Spleen (tissue), 11 donors: Measurements from ENCODE around the gene NEO1. TPM values are rescaled to one million over a fixed set of nuclear protein-coding genes. Genes with fewer than 3 reads are reported as not detected.
"Not testable (repeated sequence)": the region's sequence is repeated elsewhere in the genome, so short reads cannot be mapped to it uniquely, and the experiment has no call there.

Experiments used
- DNase-seq: peaks from one replicate; pipeline ENCODE4 v3.0.0-alpha.2; 2020
- H3K27ac ChIP-seq, 8 donors: fragments of 200-600 bp; sonication (generic) in 7 of 8; 1 replicate in 4 of 8; 2 replicates in 4 of 8; pipeline versions ENCODE4 v1.5.0 to v1.8.0; 2016 to 2021; ENCODE audit warnings: inconsistent platforms in 4 of 8, mild to moderate bottlenecking in 4 of 8, moderate library complexity in 1 of 8
- H3K27me3 ChIP-seq, 7 donors: fragments of 200-600 bp; sonication (generic) in 6 of 7; replicated peaks in 1 of 7; 1 replicate in 4 of 7; 2 replicates in 3 of 7; pipeline versions ENCODE4 v1.5.0 to v1.8.0; 2016 to 2021; ENCODE audit warnings: inconsistent platforms in 3 of 7, mild to moderate bottlenecking in 1 of 7
- H3K36me3 ChIP-seq, 6 donors: fragments of 200-600 bp; sonication (generic) in 5 of 6; 1 replicate in 4 of 6; 2 replicates in 2 of 6; pipeline versions ENCODE4 v1.5.0 to v1.8.0; 2016 to 2021; ENCODE audit warnings: inconsistent platforms in 2 of 6
- H3K4me1 ChIP-seq, 6 donors: fragments of 200-600 bp; sonication (generic) in 5 of 6; 1 replicate in 3 of 6; 2 replicates in 3 of 6; pipeline versions ENCODE4 v1.5.0 to v1.8.0; 2016 to 2021; ENCODE audit warnings: inconsistent platforms in 3 of 6
- H3K4me3 ChIP-seq, 8 donors: fragments of 200-600 bp; sonication (generic) in 7 of 8; 1 replicate in 4 of 8; 2 replicates in 4 of 8; pipeline versions ENCODE4 v1.5.0 to v1.8.0; 2016 to 2021; ENCODE audit warnings: inconsistent platforms in 4 of 8, mild to moderate bottlenecking in 4 of 8, moderate library complexity in 2 of 8
- H3K9me3 ChIP-seq, 8 donors: fragments of 200-600 bp; sonication (generic) in 7 of 8; 1 replicate in 4 of 8; 2 replicates in 4 of 8; pipeline versions ENCODE4 v1.5.0 to v1.8.0; 2016 to 2021; ENCODE audit warnings: inconsistent platforms in 4 of 8
- POLR2A ChIP-seq, 3 donors: fragments of 450-650 bp; IDR thresholded peaks; one replicate each; pipeline ENCODE4 v1.5.1; 2017; ENCODE audit warnings: antibody characterized with exemption in 3 of 3, mild to moderate bottlenecking in 1 of 3
- POLR2AphosphoS5 ChIP-seq, 3 donors: sonication (generic); formaldehyde crosslinking; IDR thresholded peaks; one replicate each; pipeline ENCODE4 v1.5.1; 2017; ENCODE audit warnings: antibody characterized with exemption in 3 of 3
- WGBS, 5 donors: extraction: QIAGEN DNeasy Blood & Tissue Kit in 3 of 5; methylation state at CpG; one replicate each; pipeline versions ENCODE4 v1.1.5 to v1.1.7; 2013 to 2018; 5-methylcytosine and 5-hydroxymethylcytosine counted together
- intact Hi-C: fragments of 100-400 bp; cut with DNase I; formaldehyde crosslinking; loops from one replicate; pipeline ENCODE4 v1.15.0; 2023; ENCODE audit warnings: low total_unique reads
- polyA plus RNA-seq, 3 donors: library from polyadenylated mRNA; stranded (reverse); fragments of 200-250 nt; gene quantifications; one replicate each; pipeline ENCODE4 v1.2.1, GENCODE V29; 2013
- total RNA-seq, 7 donors: library from RNA; depleted of rRNA in 3 of 7; stranded (reverse); fragments of >200 nt in 3 of 7; fragmentation: NEBNext Ultra II Directional in 4 of 7; extraction: Animal tissue kit (Norgen Biotek cat#: 25700) in 4 of 7; gene quantifications; one replicate each; pipeline versions ENCODE4 v1.1.0 to v1.2.1, GENCODE V29; 2016 to 2021
- TF ChIP-seq, protein P1 (sequence below), 11 experiments: fragments of 200-600 bp in 7 of 11; fragments of 450-650 bp in 4 of 11; sonication (generic) in 4 of 11; IDR thresholded peaks in 8 of 11; conservative IDR thresholded peaks in 3 of 11; 1 replicate in 7 of 11; 2 replicates in 4 of 11; pipeline versions ENCODE4 v1.4.0 to v1.8.0; 2016 to 2021; ENCODE audit warnings: antibody characterized with exemption in 11 of 11, inconsistent platforms in 4 of 11, mild to moderate bottlenecking in 1 of 11
- donor health status: healthy with polysubstance abuse.
- donor health status: DM: no; HTN: no; CAD: no; lungs with moderate emphysema.
- donor health status: DM: no; HTN: no; CAD: no.
- donor health status: Bipolar disorder and iron deficiency.
- donor health status: healthy.
- donor health status: DM: no; HTN: no; CAD: no.
- donor health status: DM: yes; HTN: yes; CAD: no.

Gene NEO1
- total and polyA plus RNA-seq, 10 donors, result 1.4 to 14.3 (median 10.5) TPM

DNA sequence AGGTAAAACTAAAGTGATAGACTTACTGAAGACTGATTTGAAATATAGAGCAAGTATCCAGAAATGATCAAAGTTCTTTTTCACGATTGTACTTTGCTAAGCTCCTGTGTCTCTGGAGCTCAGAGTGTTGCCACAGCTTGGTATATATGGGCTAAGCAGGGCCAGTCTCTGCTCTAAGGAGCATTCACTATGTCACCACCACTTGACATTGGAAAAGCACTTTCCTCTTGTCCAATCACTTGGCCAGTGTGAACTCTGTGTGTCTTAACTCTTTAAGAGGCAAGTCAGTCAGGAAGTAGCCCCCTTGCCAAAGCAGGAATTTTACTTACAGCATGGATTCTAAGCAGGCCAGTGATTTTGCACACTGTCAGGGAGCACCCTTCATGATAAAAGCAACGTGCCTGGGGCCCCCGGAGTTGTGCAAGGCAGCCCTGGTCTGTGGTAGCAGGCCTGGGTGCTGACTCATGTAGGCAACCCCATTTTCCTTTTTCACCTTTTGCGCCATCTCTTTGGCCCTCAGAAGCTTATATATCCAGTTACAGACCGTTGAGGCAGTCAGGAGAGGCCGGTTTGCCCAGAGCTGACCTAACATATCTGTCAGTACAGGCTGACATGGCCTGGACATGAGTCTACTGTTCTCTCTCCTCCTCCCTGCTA, 243.5 kb downstream of the NEO1 start:
- TF ChIP-seq POLR2A (IDR thresholded peaks at IDR 0.05) (no peak), POLR2AphosphoS5 (IDR thresholded peaks at IDR 0.05) (peak in 1 of 3 donors; percentile 19)
- Histone ChIP-seq H3K36me3 (peaks cover 0 to 34% (median 0%) of the 10 kb centered on the region in 6 donors), H3K27me3 (no peaks in the 10 kb centered on the region), H3K9me3 (no peaks in the 10 kb centered on the region), H3K4me1 (peaks cover 0 to 16% (median 0%) of the 10 kb centered on the region in 6 donors), H3K4me3 (peak overlapping the region in 1 of 8 donors; percentile 23), H3K27ac (peak overlapping the region in 7 of 8 donors; percentile 31 to 87 (median 69))
- intact Hi-C loops, result no loop called here
- DNase-seq, result no peak
- 41 to 69% (median 51%) methylated on average over 6 of the region's 6 CpGs for WGBS, 5 donors

DNA sequence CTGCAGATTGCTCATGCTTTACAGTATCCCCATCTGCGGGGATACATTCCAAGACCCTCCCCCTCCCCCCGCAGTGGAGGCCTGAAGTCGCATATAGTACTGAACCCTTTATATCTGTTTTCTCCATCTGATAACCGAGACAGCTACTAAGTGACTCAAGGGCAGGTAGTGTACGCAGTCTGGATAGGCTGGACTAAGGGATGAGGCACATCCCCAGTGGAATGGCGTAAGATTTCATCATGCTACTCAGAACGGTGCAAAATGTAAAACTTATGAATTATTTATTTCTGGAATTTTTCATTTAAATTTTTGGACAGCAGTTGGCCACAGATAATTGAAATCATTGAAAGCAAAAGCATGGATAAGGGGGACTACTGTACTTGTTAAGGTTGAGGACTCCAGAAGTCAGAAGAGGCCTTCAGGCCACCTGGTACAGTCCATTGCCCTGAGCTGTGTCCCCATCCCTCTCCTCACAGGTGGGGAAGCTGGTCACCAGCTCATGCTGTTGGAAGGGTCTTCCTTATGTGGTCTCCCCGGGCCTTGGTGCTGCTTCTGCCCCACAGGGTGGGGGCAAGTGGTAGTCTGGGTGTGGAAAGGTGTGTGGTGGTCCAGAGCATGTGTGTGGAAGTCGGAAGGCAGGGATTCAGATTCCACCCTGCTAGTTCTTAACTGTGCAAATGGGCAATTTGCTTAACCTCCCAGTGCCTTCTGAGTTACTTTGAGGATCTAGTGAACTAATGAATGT, 244.5 kb downstream of the NEO1 start:
- peaks cover 0 to 41% (median 0%) of the 10 kb centered on the region in 6 donors for H3K36me3 ChIP-seq
- no peaks in the 10 kb centered on the region for H3K27me3 ChIP-seq
- H3K4me1 ChIP-seq, result peaks cover 0 to 16% (median 0%) of the 10 kb centered on the region in 6 donors
- no peaks in the 10 kb centered on the region for H3K9me3 ChIP-seq
- no peak for DNase-seq
- no peak for TF ChIP-seq POLR2A (IDR thresholded peaks at IDR 0.05)
- TF ChIP-seq, protein P1, sequence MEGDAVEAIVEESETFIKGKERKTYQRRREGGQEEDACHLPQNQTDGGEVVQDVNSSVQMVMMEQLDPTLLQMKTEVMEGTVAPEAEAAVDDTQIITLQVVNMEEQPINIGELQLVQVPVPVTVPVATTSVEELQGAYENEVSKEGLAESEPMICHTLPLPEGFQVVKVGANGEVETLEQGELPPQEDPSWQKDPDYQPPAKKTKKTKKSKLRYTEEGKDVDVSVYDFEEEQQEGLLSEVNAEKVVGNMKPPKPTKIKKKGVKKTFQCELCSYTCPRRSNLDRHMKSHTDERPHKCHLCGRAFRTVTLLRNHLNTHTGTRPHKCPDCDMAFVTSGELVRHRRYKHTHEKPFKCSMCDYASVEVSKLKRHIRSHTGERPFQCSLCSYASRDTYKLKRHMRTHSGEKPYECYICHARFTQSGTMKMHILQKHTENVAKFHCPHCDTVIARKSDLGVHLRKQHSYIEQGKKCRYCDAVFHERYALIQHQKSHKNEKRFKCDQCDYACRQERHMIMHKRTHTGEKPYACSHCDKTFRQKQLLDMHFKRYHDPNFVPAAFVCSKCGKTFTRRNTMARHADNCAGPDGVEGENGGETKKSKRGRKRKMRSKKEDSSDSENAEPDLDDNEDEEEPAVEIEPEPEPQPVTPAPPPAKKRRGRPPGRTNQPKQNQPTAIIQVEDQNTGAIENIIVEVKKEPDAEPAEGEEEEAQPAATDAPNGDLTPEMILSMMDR (IDR thresholded peaks at IDR 0.05 in 8 of 11, conservative IDR thresholded peaks at IDR 0.05 in 3 of 11), result no peak
- TF ChIP-seq POLR2AphosphoS5 (IDR thresholded peaks at IDR 0.05), result no peak
- intact Hi-C loops, result no loop called here
- WGBS, 5 donors, result 75 to 89% (median 80%) methylated on average over 8 to 9 of the region's 9 CpGs
- no peak overlapping the region for H3K4me3 ChIP-seq
- H3K27ac ChIP-seq, result peak overlapping the region in 6 of 8 donors; percentile 54 to 87 (median 72)

DNA sequence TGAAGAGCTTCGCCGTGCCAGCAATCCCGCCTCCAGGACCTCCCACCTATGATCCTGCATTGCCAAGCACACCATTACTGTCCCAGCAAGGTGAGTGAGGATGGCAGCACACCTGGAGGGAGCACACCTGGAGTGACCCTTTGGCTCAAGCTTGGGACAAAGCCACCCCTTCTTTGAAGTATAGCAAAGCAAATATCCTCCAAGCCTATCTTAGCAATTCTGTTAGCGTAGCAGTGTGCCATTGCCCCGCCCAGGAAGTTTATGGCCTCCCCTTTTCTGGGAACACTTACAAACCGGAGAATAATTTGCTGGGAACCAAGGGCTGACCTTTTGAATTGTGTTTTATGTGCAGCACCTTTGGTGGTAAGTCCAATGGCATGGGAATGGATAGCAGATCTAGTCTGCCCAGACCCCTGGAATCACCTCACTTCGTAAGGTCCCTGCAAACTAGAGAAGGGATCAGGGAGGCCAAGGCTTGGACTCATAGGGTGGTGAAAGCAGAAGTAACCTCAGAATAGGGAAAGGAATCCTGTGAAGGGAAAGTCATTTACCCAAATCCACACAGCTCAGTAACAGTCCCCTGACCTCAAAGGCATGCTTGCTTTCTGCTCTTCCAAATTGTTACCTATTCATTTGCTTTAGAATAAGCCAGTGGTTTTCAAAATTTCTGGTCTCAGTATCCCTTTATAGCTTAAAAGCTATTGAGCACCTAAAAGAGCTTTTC, 246.4 kb downstream of the NEO1 start:
- no peaks in the 10 kb centered on the region for H3K27me3 ChIP-seq
- no peak overlapping the region for H3K4me3 ChIP-seq
- H3K4me1 ChIP-seq, result peaks cover 0 to 28% (median 2%) of the 10 kb centered on the region in 6 donors
- peaks cover 0 to 48% (median 0%) of the 10 kb centered on the region in 6 donors for H3K36me3 ChIP-seq
- DNase-seq, result no peak
- H3K9me3 ChIP-seq, result no peaks in the 10 kb centered on the region
- WGBS, 5 donors, result 73 to 89% (median 83%) methylated on average over 7 of the region's 7 CpGs
- intact Hi-C loops, result no loop called here
- H3K27ac ChIP-seq, result no peak overlapping the region
- TF ChIP-seq POLR2AphosphoS5 (IDR thresholded peaks at IDR 0.05), result no peak
- TF ChIP-seq, protein P1 (IDR thresholded peaks at IDR 0.05 in 8 of 11, conservative IDR thresholded peaks at IDR 0.05 in 3 of 11), result no peak
- no peak for TF ChIP-seq POLR2A (IDR thresholded peaks at IDR 0.05)

DNA sequence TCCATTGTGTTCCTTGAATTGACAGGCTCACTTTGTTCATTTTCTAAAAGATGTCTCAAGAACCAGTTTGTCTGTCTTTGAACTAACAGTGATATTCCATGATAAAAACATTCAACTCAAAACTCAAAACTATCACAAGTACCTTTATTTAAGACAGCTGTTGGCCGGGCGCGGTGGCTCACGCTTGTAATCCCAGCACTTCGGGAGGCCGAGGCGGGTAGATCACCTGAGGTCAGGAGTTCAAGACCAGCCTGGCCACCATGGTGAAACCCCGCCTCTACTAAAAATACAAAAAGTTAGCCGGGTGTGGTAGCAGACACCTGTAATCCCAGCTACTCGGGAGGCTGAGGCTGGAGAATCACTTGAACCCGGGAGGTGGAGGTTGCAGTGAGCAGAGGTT, 248.0 kb downstream of the NEO1 start:
- WGBS, 5 donors, result 88 to 95% (median 90%) methylated on average over 10 to 11 of the region's 11 CpGs
- not testable (repeated sequence) for DNase-seq

More for the DNA sequence above, 248.0 kb downstream of the NEO1 start:
- H3K9me3 ChIP-seq, H3K4me3 ChIP-seq, intact Hi-C loops, H3K27ac ChIP-seq, H3K27me3 ChIP-seq: not testable (repeated sequence)
- Histone ChIP-seq H3K36me3 (peaks cover 0 to 46% (median 0%) of the 10 kb centered on the region in 6 donors), H3K4me1 (peaks cover 0 to 42% (median 8%) of the 10 kb centered on the region in 6 donors)
